HG03457 (cell line): Measurements from ENCODE around the gene ZNF587B.
"Not testable (repeated sequence)": the region's sequence is repeated elsewhere in the genome, so short reads cannot be mapped to it uniquely, and the experiment has no call there.

Experiments
- ATAC-seq: cut with Tn5 transposase; IDR thresholded peaks from one replicate; pipeline ENCODE4 v1.9.1; 2021; ENCODE audit warnings: moderate number of reproducible peaks; ENCODE audit not compliant: unreplicated experiment

ZNF587B gene

GRCh38 chr19:57867868-57868492 lies 37.9 kb downstream of the ZNF587B start:
- no peak for ATAC-seq

GRCh38 chr19:57869655-57870054 lies 39.6 kb downstream of the ZNF587B start:
- not testable (repeated sequence) for ATAC-seq

- ATAC-seq = no peak
Measured at GRCh38 chr19:57870225-57870624, 40.1 kb downstream of the ZNF587B start.

GRCh38 chr19:57872450-57872849 lies 42.4 kb downstream of the ZNF587B start:
- no peak for ATAC-seq

- not testable (repeated sequence) for ATAC-seq
Measured at GRCh38 chr19:57873883-57874799, 44.0 kb downstream of the ZNF587B start.

GRCh38 chr19:57886046-57886445 lies 55.9 kb downstream of the ZNF587B start:
- ATAC-seq = no peak

GRCh38 chr19:57887195-57887941 lies 57.3 kb downstream of the ZNF587B start:
- ATAC-seq = no peak

GRCh38 chr19:57888107-57888559 lies 58.0 kb downstream of the ZNF587B start:
- ATAC-seq = no peak

- no peak for ATAC-seq
Measured at GRCh38 chr19:57888560-57889231, 58.6 kb downstream of the ZNF587B start, which contains the start of gene ZNF814. Gene ZNF814, minus strand, starts transcription at chr19:57889037. Its CDS starts 235 bp downstream, at chr19:57888802.

- not testable (repeated sequence) for ATAC-seq
Measured at GRCh38 chr19:57890706-57891105, 60.6 kb downstream of the ZNF587B start.
